KBM-7 (cell line): ENCODE data around the gene CA10.

Experiments
- DNase-seq: peaks from one replicate; pipeline ENCODE4 v3.0.0-alpha.2; 2015
- in situ Hi-C: fragments of 300-500 bp; cut with MboI; formaldehyde crosslinking; loops from 2 replicates; pipeline ENCODE4 v1.14.3; 2020; ENCODE audit warnings: low sequenced_read_pairs, low pct_unique_long_range_greater_than_20kb, mixed read lengths

CA10 gene

GRCh38 chr17:52148288-52148968 lies 10.1 kb downstream of the CA10 start:
- DNase-seq = no peak
- in situ Hi-C loops = no loop called here

GRCh38 chr17:52147872-52148271 lies 10.6 kb downstream of the CA10 start:
- in situ Hi-C loops = no loop called here
- DNase-seq = peak; percentile 21

GRCh38 chr17:52147431-52147830 lies 11.1 kb downstream of the CA10 start:
- in situ Hi-C loops = no loop called here
- no peak for DNase-seq

- in situ Hi-C loops = no loop called here
- no peak for DNase-seq
Observed at GRCh38 chr17:52145476-52145875, 13.0 kb downstream of the CA10 start.

GRCh38 chr17:52143542-52143941 lies 15.0 kb downstream of the CA10 start:
- in situ Hi-C loops = no loop called here
- DNase-seq = no peak

GRCh38 chr17:52140601-52141000 lies 17.9 kb downstream of the CA10 start:
- in situ Hi-C loops = no loop called here
- DNase-seq = no peak

- DNase-seq = no peak
- in situ Hi-C loops = no loop called here
Observed at GRCh38 chr17:52138752-52139151, 19.8 kb downstream of the CA10 start.

- DNase-seq = no peak
- in situ Hi-C loops = no loop called here
Observed at GRCh38 chr17:52138350-52138749, 20.2 kb downstream of the CA10 start.

GRCh38 chr17:52136166-52136565 lies 22.3 kb downstream of the CA10 start:
- in situ Hi-C loops = no loop called here

GRCh38 chr17:52134641-52135040 lies 23.9 kb downstream of the CA10 start:
- DNase-seq = no peak
- in situ Hi-C loops = no loop called here

More at GRCh38 chr17:52136166-52136565, 22.3 kb downstream of the CA10 start:
- DNase-seq = no peak

- DNase-seq = no peak
- in situ Hi-C loops = no loop called here
Observed at GRCh38 chr17:52128721-52129120, 29.8 kb downstream of the CA10 start.

- in situ Hi-C loops = no loop called here
Observed at GRCh38 chr17:52124993-52125392, 33.5 kb downstream of the CA10 start.

GRCh38 chr17:52124561-52124960 lies 34.0 kb downstream of the CA10 start:
- in situ Hi-C loops = no loop called here
- no peak for DNase-seq

More at GRCh38 chr17:52124993-52125392, 33.5 kb downstream of the CA10 start:
- no peak for DNase-seq

- peak; percentile 8 for DNase-seq
- in situ Hi-C loops = no loop called here
Observed at GRCh38 chr17:52120465-52120864, 38.0 kb downstream of the CA10 start.

GRCh38 chr17:52110923-52111581 lies 47.5 kb downstream of the CA10 start:
- DNase-seq = no peak
- in situ Hi-C loops = no loop called here

- DNase-seq = peak; percentile 55
- in situ Hi-C loops = no loop called here
Observed at GRCh38 chr17:52106638-52107261, 51.8 kb downstream of the CA10 start.

- in situ Hi-C loops = no loop called here
- DNase-seq = no peak
Observed at GRCh38 chr17:52106072-52106471, 52.4 kb downstream of the CA10 start.

- in situ Hi-C loops = no loop called here
- no peak for DNase-seq
Observed at GRCh38 chr17:52105591-52105990, 52.9 kb downstream of the CA10 start.

GRCh38 chr17:52096056-52096455 lies 62.5 kb downstream of the CA10 start:
- in situ Hi-C loops = no loop called here
- DNase-seq = no peak

GRCh38 chr17:52084176-52084575 lies 74.3 kb downstream of the CA10 start:
- in situ Hi-C loops = no loop called here
- no peak for DNase-seq
